Right renal cortex interstitium (tissue), 3 donors: Measurements from ENCODE around the gene PACRG. TPM values are rescaled to one million over a fixed set of nuclear protein-coding genes. Genes with fewer than 3 reads are reported as not detected.
A peak's percentile ranks its signal among the peaks of the same experiment; 100 is the strongest.
"Not testable (repeated sequence)": the region's sequence is repeated elsewhere in the genome, so short reads cannot be mapped to it uniquely, and the experiment has no call there.

Source experiments
- DNase-seq, 3 donors: peaks; one replicate each; pipeline ENCODE4 v3.0.0-alpha.2; 2013; ENCODE audit warnings: low read depth in 3 of 3, low spot score in 2 of 3
- polyA plus RNA-seq, 3 donors: library from polyadenylated mRNA; unstranded; fragments of 120-200 nt; gene quantifications; one replicate each; pipeline ENCODE4 v1.2.1, GENCODE V29; 2013; ENCODE audit not compliant: insufficient read length in 3 of 3

Gene PACRG
- 10 to 100 TPM; 14.0 to 20.8 (median 20.7) TPM for polyA plus RNA-seq

DNA sequence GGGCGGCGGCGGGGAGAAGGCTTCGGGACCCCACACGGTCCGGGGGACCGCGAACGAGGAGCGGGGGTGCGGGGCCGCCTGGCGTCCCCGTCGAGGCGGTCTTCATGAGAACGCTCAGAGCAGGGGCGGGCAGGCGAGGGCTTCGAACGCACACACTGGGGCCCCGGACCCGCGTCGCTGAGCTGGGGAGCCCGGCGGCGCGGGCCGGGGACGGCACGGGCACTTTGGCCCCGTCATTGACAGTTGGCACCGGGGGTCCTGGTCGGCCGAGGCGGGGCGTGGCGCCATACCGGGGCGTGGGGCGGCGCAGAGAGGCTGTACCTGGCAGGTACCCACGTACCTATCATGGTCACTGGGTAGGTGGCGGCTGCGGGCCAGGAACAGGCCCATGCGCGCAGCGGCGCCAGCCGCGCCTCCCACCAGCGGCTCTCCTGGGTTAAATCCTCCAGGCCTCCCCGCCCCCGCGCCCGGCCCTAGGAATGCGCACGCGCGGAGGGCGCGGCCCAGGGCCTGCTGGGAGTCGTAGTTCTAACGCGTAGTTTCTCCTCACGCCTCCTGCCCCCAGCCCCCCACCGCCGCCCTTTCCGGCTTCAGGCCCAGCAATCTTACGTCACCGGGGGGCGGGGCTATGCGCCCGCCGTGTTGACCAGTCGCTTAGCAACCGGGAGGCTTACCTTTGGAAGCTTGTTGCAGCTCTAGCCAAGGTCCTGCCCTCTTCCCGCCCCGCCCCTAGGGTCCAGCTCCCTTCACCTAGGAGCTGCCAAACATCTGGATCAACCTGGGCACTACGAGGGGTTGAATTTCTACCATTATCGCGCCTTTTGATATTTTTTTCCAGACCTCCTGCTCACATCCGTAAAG, at the start of gene PACRG, which contains the start of gene PRKN:
Gene PACRG, plus strand, starts transcription at position 653 of the 861 bp plus-strand sequence.
Gene PRKN, minus strand, starts transcription at position 445 of the 861 bp plus-strand sequence.
- peak; percentile 96 to 98 (median 97) for DNase-seq

DNA sequence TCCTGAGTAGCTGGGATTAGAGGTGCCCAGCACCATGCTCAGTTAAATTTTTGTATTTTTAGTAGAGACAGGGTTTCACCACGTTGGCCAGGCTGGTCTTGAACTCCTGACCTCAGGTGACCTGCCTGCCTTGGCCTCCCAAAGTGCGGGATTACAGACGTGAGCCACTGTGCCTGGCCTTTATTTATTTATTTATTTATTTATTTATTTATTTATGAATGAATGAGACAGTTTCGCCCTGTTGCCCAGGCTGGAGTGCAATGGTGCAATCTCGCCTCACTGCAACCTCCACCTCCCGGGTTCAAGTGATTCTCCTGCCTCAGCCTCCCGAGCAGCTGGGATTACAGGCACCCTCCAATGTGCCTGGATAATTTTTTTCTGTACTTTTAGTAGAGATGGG, 48.9 kb upstream of the PACRG start:
- not testable (repeated sequence) for DNase-seq

DNA sequence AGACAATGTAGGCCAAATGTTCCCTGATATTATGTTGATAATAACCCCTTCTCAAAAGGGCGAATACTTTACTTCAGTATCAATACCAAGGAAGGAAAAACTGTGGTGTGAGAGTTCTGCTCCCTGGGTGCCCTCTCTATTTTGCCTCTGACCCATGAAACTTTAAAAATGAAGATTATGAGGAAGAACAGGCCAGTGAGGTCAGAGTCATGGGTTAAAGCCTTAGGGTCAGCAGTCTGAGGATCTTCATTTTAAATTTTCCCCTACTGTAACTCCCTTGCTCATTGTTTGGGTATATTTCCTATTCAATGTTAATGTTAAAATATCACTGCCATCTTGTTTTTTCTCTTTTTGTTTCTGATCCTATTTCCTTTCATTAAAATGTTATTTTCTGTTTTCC, 48.1 kb upstream of the PACRG start:
- no peak for DNase-seq

DNA sequence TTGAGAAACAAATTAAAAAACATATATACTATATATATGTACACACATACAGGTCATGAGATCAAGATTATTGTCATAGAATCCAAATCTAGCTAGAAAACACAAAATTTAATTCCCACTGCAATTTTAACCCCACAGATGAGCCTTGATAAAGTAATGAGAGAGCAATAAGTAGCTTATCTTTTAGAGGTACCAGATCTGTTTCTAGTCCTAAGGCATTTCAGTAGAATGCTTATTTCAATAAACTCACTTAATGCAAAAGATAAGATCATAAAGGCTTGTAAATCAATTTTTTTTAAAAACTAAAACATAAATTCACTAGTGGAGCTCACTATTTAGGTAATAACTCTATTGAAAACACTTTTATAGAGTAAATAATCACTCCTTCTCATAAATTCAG, 47.4 kb upstream of the PACRG start:
- no peak for DNase-seq

DNA sequence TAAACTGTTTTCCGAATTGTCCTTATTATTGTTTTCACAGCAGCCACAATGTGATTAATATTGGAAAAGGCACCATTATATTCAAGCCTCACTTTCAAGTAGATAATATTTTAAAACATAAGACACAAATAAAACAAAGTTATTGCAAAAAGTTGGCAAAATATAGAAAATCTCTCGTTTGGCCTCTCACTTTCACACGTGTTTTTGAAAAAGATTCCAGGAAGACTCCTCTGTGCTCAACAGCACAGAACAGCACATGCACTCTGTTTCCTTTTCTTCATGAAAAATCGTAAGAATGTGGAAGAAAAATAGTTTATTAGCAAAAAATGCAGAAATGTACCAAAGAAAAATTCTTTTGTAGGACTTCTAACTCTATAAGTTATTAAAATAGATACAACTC, 46.9 kb upstream of the PACRG start:
- DNase-seq, result no peak

GRCh38 chr6:162681447-162681846, 46.3 kb upstream of the PACRG start:
- no peak for DNase-seq

DNA sequence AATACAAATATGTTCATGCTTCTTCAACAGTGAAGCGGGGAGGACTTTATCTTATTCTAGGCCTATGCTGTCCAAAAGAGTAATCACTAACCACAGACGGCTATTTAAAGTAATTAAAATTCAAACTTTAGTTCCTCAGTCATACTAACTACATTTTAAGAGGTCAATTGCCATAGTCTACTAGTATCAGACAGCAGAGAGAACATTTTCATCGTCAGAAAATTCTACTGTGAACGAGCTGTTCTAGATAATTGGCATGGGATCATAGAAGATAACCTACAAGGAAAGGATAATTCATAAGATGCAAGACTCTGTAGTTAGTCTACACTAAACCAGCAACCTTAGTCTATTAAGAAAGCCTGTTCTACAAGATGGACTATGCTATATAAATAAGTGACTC, 44.6 kb upstream of the PACRG start:
- peak in 1 of 3 donors; percentile 5 for DNase-seq

DNA sequence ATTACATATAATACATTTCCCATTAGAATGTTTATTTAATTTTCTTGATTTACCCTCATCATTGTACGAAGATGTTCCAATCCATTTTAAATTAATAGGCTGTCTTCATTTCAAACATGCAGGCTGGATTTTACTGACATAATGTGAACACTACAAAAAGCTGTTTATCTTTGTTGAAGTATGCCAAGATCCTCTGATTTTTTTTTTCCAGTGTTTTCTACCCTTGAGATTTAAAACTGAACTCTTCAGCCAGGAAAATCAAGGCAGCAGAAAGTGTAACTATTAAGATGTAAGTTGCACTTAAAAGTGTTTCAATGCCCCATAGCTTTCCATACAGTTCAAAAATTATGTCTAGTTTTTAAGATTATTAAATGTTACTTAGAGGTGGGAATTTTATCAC, 43.7 kb upstream of the PACRG start:
- no peak for DNase-seq

GRCh38 chr6:162684961-162685360, 42.8 kb upstream of the PACRG start:
- no peak for DNase-seq

DNA sequence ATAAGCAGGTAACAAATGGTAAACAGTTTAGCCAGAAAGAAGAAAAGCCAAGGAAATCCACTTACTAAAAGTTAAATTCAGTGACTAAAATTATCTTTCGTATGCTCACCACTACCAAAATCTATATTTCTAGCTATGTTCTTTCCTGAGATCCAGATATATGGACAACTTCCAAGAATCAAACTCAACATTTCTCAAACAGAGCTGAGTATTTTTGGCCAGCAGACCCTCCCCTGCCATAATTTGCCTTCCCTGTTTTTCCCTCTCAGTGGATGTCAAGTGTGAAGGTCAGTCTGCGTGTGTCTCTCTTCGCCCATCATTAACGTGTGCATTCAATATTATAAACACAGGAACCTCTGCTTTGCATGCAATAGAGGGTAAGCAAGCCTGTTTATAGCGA, 42.2 kb upstream of the PACRG start:
- DNase-seq, result no peak

DNA sequence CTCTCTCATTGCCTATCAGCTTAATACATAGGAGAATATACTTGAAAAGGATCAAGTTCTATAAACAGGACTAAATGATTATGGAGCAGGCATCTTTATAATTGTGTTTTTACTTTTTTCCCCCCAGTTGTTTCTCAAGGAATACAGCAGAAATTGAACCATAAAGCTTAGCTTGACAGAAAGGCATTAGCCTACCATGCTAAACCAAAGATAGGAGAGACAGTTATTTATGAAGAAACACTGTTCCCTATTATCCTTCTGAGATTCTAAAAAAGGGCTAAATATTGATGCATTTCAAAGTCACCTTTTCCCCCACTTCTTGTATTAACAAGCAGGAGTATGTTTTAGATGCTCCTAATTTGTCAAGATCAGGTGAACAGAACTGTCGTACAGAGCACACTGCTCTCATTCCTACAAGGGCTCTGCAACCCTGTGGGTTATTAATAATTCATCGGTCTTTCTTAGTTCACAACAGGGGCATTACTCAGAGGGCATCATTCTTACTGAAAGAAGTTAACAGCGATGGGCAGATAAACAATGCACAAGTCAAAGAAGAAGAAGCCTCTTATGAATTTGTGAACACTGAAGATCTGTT, 38.9 kb upstream of the PACRG start:
- DNase-seq, result no peak

- DNase-seq, result no peak
These were observed 37.6 kb upstream of the PACRG start for GRCh38 chr6:162690158-162690557.

GRCh38 chr6:162697872-162698403, 29.8 kb upstream of the PACRG start:
- DNase-seq, result no peak

DNA sequence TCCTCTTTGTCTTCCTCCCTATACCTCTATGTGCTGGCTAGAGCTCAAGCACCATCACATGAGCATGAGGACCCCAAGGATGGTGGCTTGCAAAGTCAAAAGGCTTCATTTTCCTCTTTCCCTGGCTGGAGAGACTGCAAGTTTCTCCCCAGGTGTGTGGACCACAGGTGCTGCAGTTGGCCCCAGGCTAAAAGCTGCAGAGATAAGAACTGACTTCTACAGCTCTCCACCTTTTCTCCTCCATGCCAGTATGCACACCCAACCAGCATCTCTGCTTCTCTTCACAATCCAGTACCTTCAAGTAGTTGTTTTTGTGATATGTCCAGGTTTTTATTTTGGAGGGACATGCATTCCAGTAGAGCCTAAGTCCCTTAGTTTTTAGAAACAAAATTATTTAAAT, 29.3 kb upstream of the PACRG start:
- DNase-seq, result no peak

DNA sequence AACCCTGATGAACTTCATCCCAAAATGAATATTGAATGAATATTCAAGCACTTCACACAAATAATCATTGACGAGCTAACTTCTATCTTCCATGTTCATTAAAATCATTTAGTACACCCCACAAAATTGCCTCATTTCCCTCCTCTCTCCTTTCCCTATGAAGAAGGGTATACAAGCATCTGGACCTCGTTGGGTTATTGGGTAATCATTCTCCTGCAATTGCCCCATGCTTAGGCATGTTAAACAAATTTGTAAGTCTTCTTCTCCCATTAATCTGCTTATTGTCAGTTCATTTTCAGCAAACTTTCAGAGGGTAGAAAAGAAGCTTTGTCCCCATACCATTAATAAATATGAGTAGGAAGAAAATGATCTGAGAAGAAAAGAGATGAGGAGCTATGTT, 27.8 kb upstream of the PACRG start:
- DNase-seq, result no peak

DNA sequence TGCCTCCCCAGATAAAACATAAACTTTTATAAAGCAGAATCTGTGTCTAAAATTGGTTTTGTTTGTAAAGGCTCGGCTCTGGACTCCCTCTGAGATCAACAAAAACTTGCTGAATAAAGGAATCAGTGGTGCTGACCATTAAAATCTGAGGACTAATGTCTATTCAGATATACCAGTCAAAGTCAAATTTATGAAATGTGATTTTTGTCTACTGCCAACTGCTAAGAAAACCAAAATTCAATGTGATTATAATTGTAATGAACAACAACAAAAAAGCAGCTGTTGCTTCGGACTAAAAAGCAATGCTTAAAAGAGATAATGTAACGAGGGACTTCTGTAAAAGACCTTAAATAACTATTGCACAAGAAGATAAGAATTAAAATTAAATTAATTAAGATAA, 26.8 kb upstream of the PACRG start:
- no peak for DNase-seq

- DNase-seq, result no peak
These were observed 26.2 kb upstream of the PACRG start for GRCh38 chr6:162701551-162701950.

DNA sequence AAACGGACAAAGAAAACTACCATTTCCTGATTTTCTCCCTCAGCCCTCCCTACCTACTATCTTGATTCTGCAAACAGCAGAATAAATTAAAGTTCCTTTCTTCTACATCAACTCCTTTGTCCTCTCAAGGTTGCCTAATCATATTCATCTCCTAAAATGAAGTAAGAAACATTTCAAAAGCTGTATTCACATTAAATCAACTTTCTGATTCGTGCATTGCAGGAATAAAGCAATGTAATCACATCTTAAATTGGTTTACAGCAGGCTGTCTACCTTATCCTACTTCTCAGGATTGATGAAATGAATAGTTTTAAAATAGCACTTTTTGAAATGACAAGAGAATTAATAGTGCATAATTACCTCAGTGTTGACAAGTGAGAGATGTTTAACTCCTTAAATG, 25.3 kb upstream of the PACRG start:
- no peak for DNase-seq

GRCh38 chr6:162704001-162704400, 23.8 kb upstream of the PACRG start:
- DNase-seq, result no peak

- no peak for DNase-seq
These were observed 22.0 kb upstream of the PACRG start for GRCh38 chr6:162705736-162706135.

DNA sequence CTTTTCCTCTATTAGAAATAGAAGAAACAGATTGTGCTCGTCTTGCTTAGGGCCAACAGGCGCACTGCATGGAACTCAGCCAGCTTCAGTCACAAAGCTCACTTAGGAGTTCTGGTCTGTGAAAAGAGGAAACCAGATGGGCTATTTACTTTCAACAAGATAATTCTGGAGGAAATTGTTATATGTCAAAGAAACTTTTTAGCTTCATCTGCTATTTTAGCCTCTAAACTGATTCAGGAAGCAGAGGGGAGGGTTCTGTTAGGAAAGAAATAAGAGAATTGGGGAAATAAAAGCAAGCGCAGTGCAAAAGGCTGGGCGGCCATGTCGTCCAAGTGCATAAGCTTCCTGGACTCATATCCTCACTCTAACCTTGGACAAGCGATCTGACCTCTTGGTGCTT, 21.5 kb upstream of the PACRG start:
- peak in 2 of 3 donors; percentile 47 to 52 for DNase-seq

DNA sequence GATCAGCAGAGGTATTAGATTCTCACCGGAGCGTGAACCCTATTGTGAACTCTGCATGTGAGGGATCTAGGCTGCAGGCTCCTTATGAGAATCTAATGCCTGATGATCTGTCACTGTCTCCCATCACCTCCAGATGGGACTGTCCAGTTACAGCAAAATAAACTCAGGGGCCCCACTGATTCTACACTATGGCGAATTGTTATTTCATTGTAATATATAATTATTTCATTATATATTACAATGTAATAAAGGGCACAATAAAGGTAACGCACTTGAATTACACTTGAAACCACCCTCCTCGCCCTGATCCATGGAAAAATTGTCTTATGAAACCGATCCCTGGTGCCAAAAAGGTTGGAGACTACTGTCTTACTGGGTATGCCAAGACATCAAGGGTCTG, 18.8 kb upstream of the PACRG start:
- DNase-seq, result no peak
